Upper lobe of left lung (tissue), 4 donors: ENCODE measurements around the gene COL19A1.

Experiments
- EP300 ChIP-seq, 4 donors: sonication (generic); formaldehyde crosslinking; IDR thresholded peaks; one replicate each; pipeline ENCODE4 v1.5.1; 2017; ENCODE audit warnings: antibody characterized with exemption in 4 of 4, control low read depth in 2 of 4
- POLR2A ChIP-seq, 4 donors: fragments of 450-650 bp; IDR thresholded peaks; one replicate each; pipeline ENCODE4 v1.5.1; 2016 to 2017; ENCODE audit warnings: antibody characterized with exemption in 4 of 4, mild to moderate bottlenecking in 2 of 4
- POLR2AphosphoS5 ChIP-seq, 2 donors: sonication (generic); formaldehyde crosslinking; IDR thresholded peaks; one replicate each; pipeline ENCODE4 v1.5.1; 2017; ENCODE audit warnings: antibody characterized with exemption in 2 of 2
- TF ChIP-seq, protein P1 (sequence below), 6 experiments: fragments of 450-650 bp in 4 of 6; fragments of 200-600 bp in 2 of 6; sonication (generic) in 2 of 6; IDR thresholded peaks; one replicate each; pipeline ENCODE4 v1.5.1; 2016 to 2019; ENCODE audit warnings: antibody characterized with exemption in 6 of 6

DNA sequence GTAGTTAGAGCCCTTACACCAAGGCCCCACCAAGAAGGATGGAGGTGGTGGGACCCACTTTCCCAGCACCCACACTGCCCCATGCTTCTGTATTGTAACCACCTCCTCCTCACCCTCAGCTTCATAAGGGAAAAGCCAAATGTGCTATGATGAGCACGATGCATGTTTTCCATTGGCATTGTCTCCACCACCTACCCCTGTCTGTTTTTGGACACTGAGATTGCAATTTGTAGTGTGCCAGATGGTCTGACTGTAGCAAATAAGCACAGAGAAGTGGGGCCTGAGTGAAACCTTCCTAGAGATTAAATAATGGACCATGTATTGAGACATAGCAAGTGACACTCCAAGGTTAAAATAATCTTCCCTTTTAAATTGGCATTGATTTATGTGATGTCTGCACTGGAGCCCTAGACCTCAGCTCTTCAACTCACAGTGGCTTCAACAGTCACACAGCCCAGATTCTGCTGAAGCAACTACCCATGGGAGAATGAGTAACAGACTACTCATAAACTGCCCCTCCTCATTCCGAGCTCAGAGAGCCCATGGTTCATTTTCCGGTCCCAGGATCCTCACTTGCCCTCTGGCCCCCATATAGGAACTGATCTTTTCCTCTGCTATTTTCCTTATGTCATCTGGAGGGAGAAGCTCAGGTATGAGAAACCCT is 258.7 kb downstream of the COL19A1 start:
- TF ChIP-seq, protein P1, sequence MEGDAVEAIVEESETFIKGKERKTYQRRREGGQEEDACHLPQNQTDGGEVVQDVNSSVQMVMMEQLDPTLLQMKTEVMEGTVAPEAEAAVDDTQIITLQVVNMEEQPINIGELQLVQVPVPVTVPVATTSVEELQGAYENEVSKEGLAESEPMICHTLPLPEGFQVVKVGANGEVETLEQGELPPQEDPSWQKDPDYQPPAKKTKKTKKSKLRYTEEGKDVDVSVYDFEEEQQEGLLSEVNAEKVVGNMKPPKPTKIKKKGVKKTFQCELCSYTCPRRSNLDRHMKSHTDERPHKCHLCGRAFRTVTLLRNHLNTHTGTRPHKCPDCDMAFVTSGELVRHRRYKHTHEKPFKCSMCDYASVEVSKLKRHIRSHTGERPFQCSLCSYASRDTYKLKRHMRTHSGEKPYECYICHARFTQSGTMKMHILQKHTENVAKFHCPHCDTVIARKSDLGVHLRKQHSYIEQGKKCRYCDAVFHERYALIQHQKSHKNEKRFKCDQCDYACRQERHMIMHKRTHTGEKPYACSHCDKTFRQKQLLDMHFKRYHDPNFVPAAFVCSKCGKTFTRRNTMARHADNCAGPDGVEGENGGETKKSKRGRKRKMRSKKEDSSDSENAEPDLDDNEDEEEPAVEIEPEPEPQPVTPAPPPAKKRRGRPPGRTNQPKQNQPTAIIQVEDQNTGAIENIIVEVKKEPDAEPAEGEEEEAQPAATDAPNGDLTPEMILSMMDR (IDR thresholded peaks at IDR 0.05), result no peak
- no peak for TF ChIP-seq POLR2A (IDR thresholded peaks at IDR 0.05)
- no peak for TF ChIP-seq POLR2AphosphoS5 (IDR thresholded peaks at IDR 0.05)
- no peak for TF ChIP-seq EP300 (IDR thresholded peaks at IDR 0.05)
